GM12878 (cell line): Measurements from ENCODE around the gene MAPK8IP1. TPM values are rescaled to one million over a fixed set of nuclear protein-coding genes. Genes with fewer than 3 reads are reported as not detected.

Source experiments
- ATAC-seq: fragments of 200-7000 bp; cut with Tn5 transposase; 3 replicates; pipeline ENCODE4 v1.9.1; 2020; ENCODE audit warnings: mild to moderate bottlenecking, moderate library complexity
- BruUV-seq: library from RNA; stranded (reverse); fragments of 400-500 nt; replicated peaks from 2 replicates; lab custom pipeline; 2021; lab: Mats Ljungman, UMichigan
- CTCF ChIA-PET: fragments of 300-600 bp; sonication (Branson Sonifier 250); formaldehyde crosslinking; extraction: SDS; loops from one replicate; lab custom pipeline; 2021; ENCODE audit warnings: inconsistent platforms; lab: Yijun Ruan, JAX
- POLR2A ChIA-PET: fragments of 350-600 bp; formaldehyde crosslinking; extraction: SDS; loops from one replicate; lab custom pipeline; 2021; ENCODE audit warnings: inconsistent platforms; lab: Charles Lee
- RAD21 ChIA-PET: fragments of 300-600 bp; sonication (Branson Sonifier 250); formaldehyde crosslinking; loops from one replicate; lab custom pipeline; 2023; ENCODE audit warnings: antibody characterized with exemption; ENCODE audit not compliant: unreplicated experiment; lab: Charles Lee
- SMC1A ChIA-PET: fragments of 300-600 bp; sonication (Branson Sonifier 250); formaldehyde crosslinking; loops from one replicate; lab custom pipeline; 2023; ENCODE audit not compliant: unreplicated experiment, uncharacterized antibody; lab: Charles Lee
- DNase-seq: peaks from one replicate; pipeline ENCODE4 v3.0.0-alpha.2; 2011; ENCODE audit warnings: low read depth, low spot score
- FAIRE-seq: peaks from 3 replicates; lab custom pipeline; 2011; peaks lifted over from hg19 to GRCh38; lab: Jason Lieb, UNC
- H2AFZ ChIP-seq: 2 replicates; pipeline ENCODE4 v1.6.0; 2011; ENCODE audit warnings: low read depth, low read length, control low read depth; ENCODE audit not compliant: control insufficient read depth
- H3K27ac ChIP-seq: 2 replicates; pipeline ENCODE4 v1.5.1; 2011; ENCODE audit warnings: control low read depth; ENCODE audit not compliant: control insufficient read depth, insufficient read depth
- H3K27me3 ChIP-seq, 2 experiments: replicated peaks in 1 of 2; 2 replicates each; pipeline versions ENCODE4 v1.6.0 to v1.6.1; 2011; ENCODE audit warnings: low read length in 1 of 2; ENCODE audit not compliant: control insufficient read depth in 2 of 2, insufficient read depth in 2 of 2
- H3K36me3 ChIP-seq, 2 experiments: 2 replicates each; pipeline ENCODE4 v1.5.1; 2011; ENCODE audit warnings: low read length in 1 of 2; ENCODE audit not compliant: control insufficient read depth in 2 of 2, insufficient read depth in 2 of 2
- H3K4me1 ChIP-seq: 2 replicates; pipeline ENCODE4 v1.6.1; 2011; ENCODE audit warnings: mild to moderate bottlenecking, low read length, moderate library complexity, mixed read lengths; ENCODE audit not compliant: control insufficient read depth, insufficient read depth
- H3K4me2 ChIP-seq: 2 replicates; pipeline ENCODE4 v1.6.0; 2011; ENCODE audit warnings: control low read depth; ENCODE audit not compliant: control insufficient read depth, insufficient read depth
- H3K4me3 ChIP-seq: fragments of 200-600 bp; sonication (generic); 2 replicates; pipeline ENCODE4 v1.5.1; 2016
- H3K79me2 ChIP-seq: 2 replicates; pipeline ENCODE4 v1.6.0; 2011; ENCODE audit warnings: low read length; ENCODE audit not compliant: control insufficient read depth, insufficient read depth
- H3K9ac ChIP-seq: 2 replicates; pipeline ENCODE4 v1.8.0; 2011; ENCODE audit warnings: low read length, control low read depth, mixed read lengths; ENCODE audit not compliant: control insufficient read depth, insufficient read depth
- H3K9me3 ChIP-seq: replicated peaks from 3 replicates; pipeline ENCODE4 v1.5.1; 2011; ENCODE audit warnings: mild to moderate bottlenecking, low read length; ENCODE audit not compliant: control insufficient read depth, insufficient read depth
- H4K20me1 ChIP-seq: 2 replicates; pipeline ENCODE4 v1.6.0; 2011; ENCODE audit not compliant: control insufficient read depth, insufficient read depth
- DPF2 ChIP-seq: fragments of 450-650 bp; IDR thresholded peaks from 2 replicates; pipeline ENCODE4 v1.6.1; 2017; ENCODE audit warnings: mild to moderate bottlenecking
- E2F8 ChIP-seq: fragments of 450-650 bp; IDR thresholded peaks from 2 replicates; pipeline ENCODE4 v1.6.1; 2018; ENCODE audit warnings: mild to moderate bottlenecking, low read depth, moderate library complexity; ENCODE audit not compliant: partially characterized antibody
- JUND ChIP-seq: IDR thresholded peaks from 2 replicates; pipeline ENCODE4 v1.6.1; 2012; ENCODE audit warnings: low read depth, mild to moderate bottlenecking, low read length, improper control_type of control experiment, moderate library complexity
- SMAD1 ChIP-seq: fragments of 450-650 bp; IDR thresholded peaks from 2 replicates; pipeline ENCODE4 v1.6.1; 2018; ENCODE audit warnings: mild to moderate bottlenecking, low read depth; ENCODE audit not compliant: partially characterized antibody
- SMARCA5 ChIP-seq: fragments of 450-650 bp; IDR thresholded peaks from 2 replicates; pipeline ENCODE4 v1.6.1; 2017; ENCODE audit warnings: mild to moderate bottlenecking
- ZBED1 ChIP-seq: IDR thresholded peaks from 2 replicates; pipeline ENCODE4 v1.6.1; 2016; ENCODE audit warnings: borderline replicate concordance
- ZNF592 ChIP-seq: fragments of 450-650 bp; IDR thresholded peaks from 2 replicates; pipeline ENCODE4 v1.6.1; 2017; ENCODE audit warnings: mild to moderate bottlenecking, moderate library complexity
- WGBS: methylation state at CpG from one replicate; pipeline ENCODE4 v1.1.6; 2016; ENCODE audit warnings: low lambda C conversion rate; ENCODE audit not compliant: insufficient replicate concordance, insufficient coverage; ENCODE audit errors: missing lambda C conversion rate; 5-methylcytosine and 5-hydroxymethylcytosine counted together
- in situ Hi-C: fragments of 300-500 bp; cut with MboI; formaldehyde crosslinking; loops from 9 replicates; pipeline ENCODE4 v1.14.3; 2018; ENCODE audit warnings: mixed read lengths
- intact Hi-C: fragments of 100-400 bp; cut with micrococcal nuclease; formaldehyde crosslinking; loops from one replicate; pipeline ENCODE4 v1.14.2; 2022; ENCODE audit not compliant: unreplicated experiment
- polyA plus RNA-seq, 11 experiments: library from polyadenylated mRNA; depleted of rRNA in 4 of 11; unstranded in 6 of 11; stranded (reverse) in 5 of 11; fragments of >200 nt; fragmentation: Nextera tagmentation in 4 of 11; fragmentation: Illumina TruSeq in 1 of 11; extraction: Ambion mirVana in 4 of 11; extraction: Trizol in 1 of 11; gene quantifications; 1 replicate in 1 of 11; 2 replicates in 10 of 11; pipeline versions ENCODE4 v1.2.1 to v1.2.3, GENCODE V29; 2011 to 2016; ENCODE audit warnings: inconsistent platforms in 2 of 11, missing spikeins in 2 of 11, low read depth in 1 of 11
- total RNA-seq, 4 experiments: library from RNA; depleted of rRNA in 3 of 4; stranded (reverse); fragments of >200 nt in 3 of 4; fragmentation: Illumina TruSeq in 1 of 4; extraction: Trizol in 1 of 4; gene quantifications; 2 replicates each; pipeline versions ENCODE4 v1.2.1 to v1.2.3, GENCODE V29; 2013 to 2021

Gene MAPK8IP1
- total and polyA plus RNA-seq, 10 of the 15 experiments (the other 5 are each of a cell fraction or from before 2014, with no cell fraction given), result 0.04 to 0.44 (median 0.11) TPM; not detected in 2

- no peak for TF ChIP-seq ZNF592
These were observed 46.3 kb downstream of the MAPK8IP1 start (continued) for GRCh38 chr11:45931739-45932138.

GRCh38 chr11:45932217-45932616 is 46.8 kb downstream of the MAPK8IP1 start:
- TF ChIP-seq ZBED1 (no peak), DPF2 (no peak), JUND (no peak), SMAD1 (no peak), SMARCA5 (no peak), E2F8 (no peak)
- TF ChIP-seq, all 136 proteins: peak for 0
- BruUV-seq, result no TSS peak
- ATAC-seq (no peak), DNase-seq (no peak), FAIRE-seq (no peak)
- no peaks in the 10 kb centered on the region for H3K27me3 ChIP-seq
- H3K9ac ChIP-seq, result no peak overlapping the region
- peaks cover 3 to 12% of the 10 kb centered on the region in 2 experiments; a peak in 2 of 4 replicates for H3K36me3 ChIP-seq
- H3K4me1 ChIP-seq, result peaks cover 55% of the 10 kb centered on the region
- peaks cover 6% of the 10 kb centered on the region for H4K20me1 ChIP-seq
- H2AFZ ChIP-seq, result no peak overlapping the region
- H3K27ac ChIP-seq, result no peak overlapping the region
- in situ Hi-C loops, result no loop called here
- CTCF ChIA-PET, result interaction anchor here (1.0 to 3.3 kb wide), 2 partner anchors 33 kb away, joined by 3 to 20 read pairs; no protein-coding TSS in a partner anchor
- no peaks in the 10 kb centered on the region for H3K79me2 ChIP-seq
- 95% methylated on average over 8 of the region's 8 CpGs for WGBS
- no peak overlapping the region for H3K4me2 ChIP-seq
- POLR2A ChIA-PET, result interaction anchor here (0.6 to 1.0 kb wide), 3 partner anchors 11 to 422 kb away, joined by 3 to 7 read pairs (median 3); partner anchors contain the start of gene PEX16
- RAD21 ChIA-PET, result interaction anchor here (1.2 to 3.2 kb wide), 2 partner anchors 9 to 33 kb away, joined by 3 to 18 read pairs; no protein-coding TSS in a partner anchor
- intact Hi-C loops, result no loop called here
- no peak overlapping the region for H3K4me3 ChIP-seq
- no peaks in the 10 kb centered on the region for H3K9me3 ChIP-seq
- SMC1A ChIA-PET, result no interaction called here
